KMS-11 (cell line): ENCODE data around the gene ABCB9.

Experiments
- H2AFZ ChIP-seq: fragments of 200-600 bp; sonication (generic); 2 replicates; pipeline ENCODE4 v1.6.1; 2016; ENCODE audit warnings: antibody characterized with exemption, mixed run types, low read depth
- H3K27ac ChIP-seq: fragments of 200-600 bp; sonication (generic); 2 replicates; pipeline ENCODE4 v1.6.1; 2016; ENCODE audit warnings: mild to moderate bottlenecking, mixed run types
- H3K27me3 ChIP-seq: fragments of 200-600 bp; sonication (generic); 2 replicates; pipeline ENCODE4 v1.6.1; 2017; ENCODE audit warnings: mild to moderate bottlenecking, low read depth, mixed run types, moderate library complexity; ENCODE audit not compliant: insufficient read depth
- H3K36me3 ChIP-seq: fragments of 200-600 bp; sonication (generic); 2 replicates; pipeline ENCODE4 v1.6.1; 2017; ENCODE audit warnings: mild to moderate bottlenecking, mixed run types; ENCODE audit not compliant: insufficient read depth
- H3K4me1 ChIP-seq: fragments of 200-600 bp; sonication (generic); 2 replicates; pipeline ENCODE4 v1.6.1; 2016; ENCODE audit warnings: mild to moderate bottlenecking, low read depth, mixed run types; ENCODE audit not compliant: poor library complexity, severe bottlenecking
- H3K4me2 ChIP-seq: fragments of 200-600 bp; sonication (generic); 2 replicates; pipeline ENCODE4 v1.7.0; 2016; ENCODE audit warnings: mild to moderate bottlenecking, mixed run types
- H3K4me3 ChIP-seq: fragments of 200-600 bp; sonication (generic); IDR thresholded peaks from 2 replicates; pipeline ENCODE4 v1.6.1; 2017; ENCODE audit warnings: low read depth, low read length, mixed read lengths; ENCODE audit not compliant: insufficient read depth
- H3K79me2 ChIP-seq: fragments of 200-600 bp; sonication (generic); 2 replicates; pipeline ENCODE4 v1.6.1; 2016; ENCODE audit warnings: low read depth, mixed run types; ENCODE audit not compliant: insufficient read depth
- H3K9ac ChIP-seq: fragments of 200-600 bp; sonication (generic); 2 replicates; pipeline ENCODE4 v1.6.1; 2016; ENCODE audit warnings: mild to moderate bottlenecking, mixed run types
- H4K20me1 ChIP-seq: fragments of 200-600 bp; sonication (generic); 2 replicates; pipeline ENCODE4 v1.6.1; 2016; ENCODE audit warnings: mild to moderate bottlenecking, mixed run types; ENCODE audit not compliant: insufficient read depth
- TF ChIP-seq, protein P1 (sequence below): fragments of 200-600 bp; sonication (generic); conservative IDR thresholded peaks from 2 replicates; pipeline ENCODE4 v1.6.1; 2017; ENCODE audit warnings: low read depth, mild to moderate bottlenecking, antibody characterized with exemption, low read length, moderate library complexity, mixed read lengths

The ABCB9 gene

DNA sequence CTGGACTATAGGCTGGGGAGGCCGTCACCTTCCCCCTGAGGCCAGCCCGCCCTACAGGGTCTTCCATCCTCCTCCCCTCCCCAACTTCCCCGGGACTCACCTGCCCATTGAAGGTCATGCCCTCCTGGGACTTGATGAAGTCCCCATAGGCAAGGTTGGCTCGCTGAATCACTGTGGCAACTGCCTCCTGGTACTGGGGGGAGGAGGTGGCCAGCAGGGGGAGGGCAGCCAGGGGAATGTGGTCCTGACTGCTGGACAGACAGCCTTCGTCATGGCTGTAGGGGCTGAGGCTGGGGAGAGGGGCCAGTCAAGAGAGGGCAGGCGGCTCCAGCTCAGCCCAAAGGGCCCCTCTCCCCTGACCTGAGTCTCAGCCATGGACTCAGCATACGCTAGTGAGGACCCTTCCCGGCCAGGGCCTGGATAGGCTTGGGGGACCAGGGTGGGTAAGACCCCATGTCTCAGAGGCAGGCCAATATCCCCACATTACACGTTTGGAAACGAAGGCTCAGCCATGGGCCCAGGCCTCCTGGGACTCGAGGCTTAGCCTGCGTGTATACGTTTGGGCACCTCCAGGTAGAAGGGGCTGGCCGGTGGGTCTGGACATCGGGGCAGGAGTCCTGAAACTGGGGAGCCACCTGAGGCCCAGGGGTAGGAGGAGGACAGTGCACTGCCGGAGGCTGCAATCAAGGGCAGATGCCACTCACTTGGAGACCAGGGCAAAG is 30.5 kb upstream of the ABCB9 start:
- no peaks in the 10 kb centered on the region for H3K36me3 ChIP-seq
- no peaks in the 10 kb centered on the region for H4K20me1 ChIP-seq
- TF ChIP-seq, protein P1, sequence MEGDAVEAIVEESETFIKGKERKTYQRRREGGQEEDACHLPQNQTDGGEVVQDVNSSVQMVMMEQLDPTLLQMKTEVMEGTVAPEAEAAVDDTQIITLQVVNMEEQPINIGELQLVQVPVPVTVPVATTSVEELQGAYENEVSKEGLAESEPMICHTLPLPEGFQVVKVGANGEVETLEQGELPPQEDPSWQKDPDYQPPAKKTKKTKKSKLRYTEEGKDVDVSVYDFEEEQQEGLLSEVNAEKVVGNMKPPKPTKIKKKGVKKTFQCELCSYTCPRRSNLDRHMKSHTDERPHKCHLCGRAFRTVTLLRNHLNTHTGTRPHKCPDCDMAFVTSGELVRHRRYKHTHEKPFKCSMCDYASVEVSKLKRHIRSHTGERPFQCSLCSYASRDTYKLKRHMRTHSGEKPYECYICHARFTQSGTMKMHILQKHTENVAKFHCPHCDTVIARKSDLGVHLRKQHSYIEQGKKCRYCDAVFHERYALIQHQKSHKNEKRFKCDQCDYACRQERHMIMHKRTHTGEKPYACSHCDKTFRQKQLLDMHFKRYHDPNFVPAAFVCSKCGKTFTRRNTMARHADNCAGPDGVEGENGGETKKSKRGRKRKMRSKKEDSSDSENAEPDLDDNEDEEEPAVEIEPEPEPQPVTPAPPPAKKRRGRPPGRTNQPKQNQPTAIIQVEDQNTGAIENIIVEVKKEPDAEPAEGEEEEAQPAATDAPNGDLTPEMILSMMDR = no peak

DNA sequence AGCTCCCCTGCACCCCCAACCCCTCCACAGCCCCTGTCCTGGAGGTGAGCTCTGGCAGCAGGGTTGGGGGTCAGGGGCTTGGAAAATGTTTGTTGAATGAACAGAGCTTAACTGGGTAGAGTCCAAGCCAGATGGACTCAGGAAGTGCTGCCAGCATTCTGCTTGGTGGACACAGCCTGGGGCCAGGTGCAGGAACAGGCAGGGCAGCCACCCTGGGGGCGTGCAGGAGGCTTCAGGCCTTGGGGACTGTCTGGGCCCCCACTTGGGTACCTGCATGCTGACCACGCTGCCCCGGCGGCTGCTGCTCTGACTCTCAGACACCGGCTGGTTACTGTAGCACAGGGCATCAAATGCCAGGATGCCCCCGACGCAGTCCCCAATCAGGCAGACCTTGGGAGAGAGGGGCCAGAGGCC is 29.9 kb upstream of the ABCB9 start:
- Histone ChIP-seq H3K27me3 (no peaks in the 10 kb centered on the region), H3K4me1 (peaks cover 25% of the 10 kb centered on the region), H3K27ac (no peak overlapping the region), H3K36me3 (no peaks in the 10 kb centered on the region), H2AFZ (no peak overlapping the region), H3K79me2 (no peaks in the 10 kb centered on the region), H4K20me1 (no peaks in the 10 kb centered on the region), H3K9ac (no peak overlapping the region), H3K4me3 (no peak overlapping the region), H3K4me2 (no peak overlapping the region)
- TF ChIP-seq, protein P1 = no peak

More for the DNA sequence above, 30.5 kb upstream of the ABCB9 start:
- H2AFZ ChIP-seq = no peak overlapping the region
- H3K9ac ChIP-seq = no peak overlapping the region
- peaks cover 25% of the 10 kb centered on the region for H3K4me1 ChIP-seq
- H3K4me2 ChIP-seq = no peak overlapping the region
- no peak overlapping the region for H3K4me3 ChIP-seq
- H3K27me3 ChIP-seq = no peaks in the 10 kb centered on the region
- H3K27ac ChIP-seq = no peak overlapping the region
- H3K79me2 ChIP-seq = no peaks in the 10 kb centered on the region

DNA sequence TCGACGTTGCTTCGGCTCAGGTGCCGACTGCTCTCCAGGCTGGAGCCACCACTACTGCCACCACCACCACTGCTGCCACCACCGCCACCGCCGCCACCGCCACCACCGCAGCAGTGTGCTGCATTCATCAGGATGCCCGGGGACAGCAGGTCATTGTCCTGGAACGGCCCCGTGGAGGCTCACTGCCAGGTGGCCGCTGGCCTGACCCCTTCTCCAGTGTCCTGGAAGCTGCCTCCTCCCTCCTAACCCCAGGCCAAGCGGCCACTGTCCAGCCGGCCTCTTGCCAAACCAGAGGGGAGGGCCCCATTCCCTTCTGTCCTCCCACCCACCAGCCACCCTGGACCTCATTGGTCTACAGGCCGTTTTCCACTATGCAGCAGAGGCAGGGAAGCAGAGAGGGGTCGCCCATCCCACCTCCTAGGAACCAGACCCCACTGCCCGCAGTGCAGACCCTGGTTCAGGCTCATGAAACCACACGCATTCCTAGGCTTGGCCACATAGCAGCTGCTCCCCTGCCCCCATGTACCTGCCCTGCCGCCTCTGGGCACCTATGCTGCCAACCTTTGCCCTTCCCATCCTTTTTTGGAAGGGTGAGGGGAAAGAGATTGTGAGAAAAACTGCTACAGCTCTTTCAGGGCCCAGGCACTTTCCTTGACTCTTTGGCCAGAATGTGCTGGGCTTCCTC is 29.4 kb upstream of the ABCB9 start:
- no peaks in the 10 kb centered on the region for H4K20me1 ChIP-seq
- H3K4me3 ChIP-seq = no peak overlapping the region
- H3K27ac ChIP-seq = no peak overlapping the region
- TF ChIP-seq, protein P1 = no peak
- no peaks in the 10 kb centered on the region for H3K27me3 ChIP-seq
- no peaks in the 10 kb centered on the region for H3K79me2 ChIP-seq
- no peak overlapping the region for H2AFZ ChIP-seq
- no peaks in the 10 kb centered on the region for H3K36me3 ChIP-seq
- H3K9ac ChIP-seq = no peak overlapping the region
- peaks cover 25% of the 10 kb centered on the region for H3K4me1 ChIP-seq
- no peak overlapping the region for H3K4me2 ChIP-seq

- H3K4me3 ChIP-seq = no peak overlapping the region
- TF ChIP-seq, protein P1 = no peak
- H3K27ac ChIP-seq = no peak overlapping the region
- peaks cover 24% of the 10 kb centered on the region for H3K4me1 ChIP-seq
- H3K27me3 ChIP-seq = no peaks in the 10 kb centered on the region
- H3K36me3 ChIP-seq = no peaks in the 10 kb centered on the region
- H4K20me1 ChIP-seq = no peaks in the 10 kb centered on the region
- H3K4me2 ChIP-seq = no peak overlapping the region
- no peak overlapping the region for H2AFZ ChIP-seq
- H3K79me2 ChIP-seq = no peaks in the 10 kb centered on the region
- H3K9ac ChIP-seq = no peak overlapping the region
These were observed 28.7 kb upstream of the ABCB9 start for GRCh38 chr12:122994781-122995502.
